ENCODE measurements around the gene NPIPB6. TPM values are rescaled to one million over a fixed set of nuclear protein-coding genes. Genes with fewer than 3 reads are reported as not detected.

NPIPB6 gene
- under 0.01 TPM in 1 of 2 replicates, not detected in the other for total RNA-seq

DNA sequence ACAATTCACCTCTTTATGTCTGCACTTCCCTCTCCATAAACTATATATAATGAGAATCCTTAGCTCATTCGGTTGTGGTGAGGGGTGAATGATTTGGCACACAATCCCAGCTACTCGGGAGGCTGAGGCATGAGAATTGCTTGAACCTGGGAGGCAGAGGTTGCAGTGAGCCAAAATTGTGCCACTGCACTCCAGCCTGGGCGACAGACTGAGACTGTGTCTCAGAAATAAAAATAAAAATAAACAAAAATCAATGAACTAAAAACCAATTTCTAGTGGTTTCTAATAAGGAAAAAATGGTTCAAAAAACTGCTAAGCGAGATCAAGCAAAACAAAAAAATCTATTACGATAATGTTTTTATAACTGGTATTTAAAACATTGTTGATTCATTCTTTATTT lies at the start of gene NPIPB6:
Gene NPIPB6, minus strand, starts transcription at position 101 of the 400 bp plus-strand sequence. CDS start 686 bp downstream, outside the sequence.

DNA sequence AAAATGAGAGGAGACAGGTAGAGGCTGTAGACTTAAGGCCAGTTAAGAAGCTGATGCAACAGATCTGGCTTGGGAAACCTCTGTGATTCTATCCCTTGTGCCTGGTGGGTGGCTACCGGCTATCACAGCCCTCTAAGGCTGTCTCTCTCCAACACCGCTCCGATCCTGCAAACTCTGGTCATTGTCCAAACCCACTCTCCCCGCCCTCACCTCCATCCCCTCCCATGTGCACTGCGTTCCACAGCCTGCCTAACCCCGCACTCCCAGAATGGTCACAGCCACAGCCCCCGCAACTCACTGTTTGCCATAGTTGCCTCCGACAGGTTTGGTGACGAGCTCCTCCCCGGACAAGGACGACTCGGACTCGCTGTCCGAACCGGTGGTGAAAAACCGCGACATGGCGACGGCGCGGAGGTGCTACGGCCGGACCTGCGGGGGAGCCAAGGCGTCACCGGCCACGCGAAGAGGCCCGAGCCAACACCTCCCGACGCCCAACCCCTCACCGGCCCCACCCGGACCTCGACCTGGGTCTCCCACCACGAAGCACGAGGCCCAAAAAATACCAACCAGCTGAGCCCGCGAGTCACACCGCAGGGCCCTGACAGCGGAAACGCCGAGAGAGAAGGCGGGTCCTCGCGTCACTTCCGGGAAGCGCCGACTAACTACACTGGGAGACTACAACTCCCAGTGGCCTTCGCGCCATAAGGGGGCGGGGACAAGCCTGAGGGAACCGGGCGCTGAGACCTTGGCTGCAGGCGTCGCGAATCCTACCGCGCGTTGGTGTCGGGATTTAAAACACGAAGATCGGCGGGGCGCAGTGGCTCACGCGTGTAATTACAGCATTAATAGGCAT lies 40.1 kb upstream of the NPIPB6 start, which contains the start of gene EIF3CL:
Gene EIF3CL, minus strand, starts transcription at position 622 of the 853 bp plus-strand sequence. Its CDS starts 223 bp downstream, at position 399.

Other genes with a start within 250 kb of the NPIPB6 start
- gene XPO6, start 151.5 kb downstream of the NPIPB6 start, total RNA-seq: 104 and 105 TPM in 2 replicates
- gene SBK1, start 71.0 kb downstream of the NPIPB6 start, total RNA-seq: not detected in 2 replicates
- gene EIF3CL, start 40.3 kb upstream of the NPIPB6 start, total RNA-seq: 56.4 and 87.0 TPM in 2 replicates
- gene NPIPB7, start 108.8 kb upstream of the NPIPB6 start, total RNA-seq: not detected in 2 replicates
- 9.2 and 9.6 TPM in 2 replicates for gene CLN3, start 128.6 kb upstream of the NPIPB6 start, total RNA-seq
- not detected in 2 replicates for gene APOBR, start 131.1 kb upstream of the NPIPB6 start, total RNA-seq
- gene IL27, start 143.3 kb upstream of the NPIPB6 start, total RNA-seq: not detected in 2 replicates
- gene NUPR1, start 175.5 kb upstream of the NPIPB6 start, total RNA-seq: 4.6 and 7.9 TPM in 2 replicates
- 6.2 and 7.1 TPM in 2 replicates for gene SGF29, start 190.4 kb upstream of the NPIPB6 start, total RNA-seq
- 0.19 and 0.56 TPM in 2 replicates for gene SULT1A2, start 233.5 kb upstream of the NPIPB6 start, total RNA-seq
- gene SULT1A1, start 246.5 kb upstream of the NPIPB6 start, total RNA-seq: 6.1 and 9.6 TPM in 2 replicates